ENCODE results near the gene RAB11FIP3.

The RAB11FIP3 gene

GRCh38 chr16:556474-557173 lies 131.2 kb downstream of the RAB11FIP3 start:
- TF ChIP-seq GATA3 (IDR thresholded peaks at IDR 0.05; ENCODE audit: low read depth, low read length) (no peak), GATA2 (IDR thresholded peaks at IDR 0.05; ENCODE audit: low read depth, low read length) (no peak)

GRCh38 chr16:557463-558297 lies 132.2 kb downstream of the RAB11FIP3 start:
- no peak for TF ChIP-seq GATA3 (IDR thresholded peaks at IDR 0.05; ENCODE audit: low read depth, low read length)
- TF ChIP-seq GATA2 (IDR thresholded peaks at IDR 0.05; ENCODE audit: low read depth, low read length), result no peak

GRCh38 chr16:558298-559020 lies 133.0 kb downstream of the RAB11FIP3 start:
- no peak for TF ChIP-seq GATA3 (IDR thresholded peaks at IDR 0.05; ENCODE audit: low read depth, low read length)

GRCh38 chr16:559021-559380 lies 133.6 kb downstream of the RAB11FIP3 start:
- TF ChIP-seq GATA2 (IDR thresholded peaks at IDR 0.05; ENCODE audit: low read depth, low read length), result no peak
- TF ChIP-seq GATA3 (IDR thresholded peaks at IDR 0.05; ENCODE audit: low read depth, low read length), result no peak

GRCh38 chr16:559411-560203 lies 134.2 kb downstream of the RAB11FIP3 start:
- TF ChIP-seq GATA2 (IDR thresholded peaks at IDR 0.05; ENCODE audit: low read depth, low read length) (no peak), GATA3 (IDR thresholded peaks at IDR 0.05; ENCODE audit: low read depth, low read length) (no peak)

GRCh38 chr16:560204-560700 lies 134.8 kb downstream of the RAB11FIP3 start, which contains the start of gene PRR35:
Gene PRR35 (plus strand): TSS chr16:560394. CDS start chr16:563295, 2,901 bp downstream.
- TF ChIP-seq GATA3 (IDR thresholded peaks at IDR 0.05; ENCODE audit: low read depth, low read length) (no peak), GATA2 (IDR thresholded peaks at IDR 0.05; ENCODE audit: low read depth, low read length) (no peak)

GRCh38 chr16:560701-561412 lies 135.4 kb downstream of the RAB11FIP3 start:
- TF ChIP-seq GATA2 (IDR thresholded peaks at IDR 0.05; ENCODE audit: low read depth, low read length), result no peak
- TF ChIP-seq GATA3 (IDR thresholded peaks at IDR 0.05; ENCODE audit: low read depth, low read length), result no peak

- TF ChIP-seq GATA3 (IDR thresholded peaks at IDR 0.05; ENCODE audit: low read depth, low read length) (no peak), GATA2 (IDR thresholded peaks at IDR 0.05; ENCODE audit: low read depth, low read length) (no peak)
Measured at GRCh38 chr16:561413-561794, 136.0 kb downstream of the RAB11FIP3 start.

- no peak for TF ChIP-seq GATA2 (IDR thresholded peaks at IDR 0.05; ENCODE audit: low read depth, low read length)
- no peak for TF ChIP-seq GATA3 (IDR thresholded peaks at IDR 0.05; ENCODE audit: low read depth, low read length)
Measured at GRCh38 chr16:561957-562938, 136.8 kb downstream of the RAB11FIP3 start.

- TF ChIP-seq GATA2 (IDR thresholded peaks at IDR 0.05; ENCODE audit: low read depth, low read length), result no peak
- no peak for TF ChIP-seq GATA3 (IDR thresholded peaks at IDR 0.05; ENCODE audit: low read depth, low read length)
Measured at GRCh38 chr16:563072-563644, 137.7 kb downstream of the RAB11FIP3 start.

GRCh38 chr16:564690-565418 lies 139.4 kb downstream of the RAB11FIP3 start:
- TF ChIP-seq GATA3 (IDR thresholded peaks at IDR 0.05; ENCODE audit: low read depth, low read length) (no peak), GATA2 (IDR thresholded peaks at IDR 0.05; ENCODE audit: low read depth, low read length) (no peak)
